Parathyroid adenoma (tissue), 2 donors: Measurements from ENCODE around the gene COL6A3.

Experiments used
- H2AFZ ChIP-seq: fragments of 300-600 bp; sonication (generic); one replicate; pipeline ENCODE4 v1.7.0; 2017; ENCODE audit warnings: antibody characterized with exemption, mild to moderate bottlenecking
- H3K27ac ChIP-seq: fragments of 300-600 bp; sonication (generic); one replicate; pipeline ENCODE4 v1.7.0; 2017
- H3K27me3 ChIP-seq: fragments of 300-600 bp; sonication (generic); one replicate; pipeline ENCODE4 v1.7.0; 2017; ENCODE audit warnings: low read length; ENCODE audit not compliant: control insufficient read depth, insufficient read depth
- H3K36me3 ChIP-seq: fragments of 300-600 bp; sonication (generic); one replicate; pipeline ENCODE4 v1.7.0; 2017; ENCODE audit warnings: low read length; ENCODE audit not compliant: control insufficient read depth, insufficient read depth
- H3K4me1 ChIP-seq: fragments of 300-600 bp; sonication (generic); one replicate; pipeline ENCODE4 v1.7.0; 2017; ENCODE audit warnings: control low read depth
- H3K4me2 ChIP-seq: fragments of 300-600 bp; sonication (generic); one replicate; pipeline ENCODE4 v1.7.0; 2017; ENCODE audit warnings: low read length
- H3K4me3 ChIP-seq: fragments of 300-600 bp; sonication (generic); one replicate; pipeline ENCODE4 v1.7.0; 2017; ENCODE audit warnings: low read depth, low read length
- H3K79me2 ChIP-seq: fragments of 300-600 bp; sonication (generic); one replicate; pipeline ENCODE4 v1.7.0; 2017; ENCODE audit warnings: control low read depth
- H3K9ac ChIP-seq: fragments of 300-600 bp; sonication (generic); one replicate; pipeline ENCODE4 v1.7.0; 2017; ENCODE audit warnings: mild to moderate bottlenecking
- H3K9me3 ChIP-seq: fragments of 300-600 bp; sonication (generic); one replicate; pipeline ENCODE4 v1.7.0; 2017; ENCODE audit warnings: low read length; ENCODE audit not compliant: control insufficient read depth
- TF ChIP-seq, protein P1 (sequence below): fragments of 300-600 bp; sonication (generic); IDR thresholded peaks from one replicate; pipeline ENCODE4 v1.7.0; 2017; ENCODE audit warnings: antibody characterized with exemption, mild to moderate bottlenecking
- donor health status: primary hyperparathyroidism.

The COL6A3 gene

GRCh38 chr2:237391140-237391539 is 22.8 kb downstream of the COL6A3 start:
- TF ChIP-seq, protein P1, sequence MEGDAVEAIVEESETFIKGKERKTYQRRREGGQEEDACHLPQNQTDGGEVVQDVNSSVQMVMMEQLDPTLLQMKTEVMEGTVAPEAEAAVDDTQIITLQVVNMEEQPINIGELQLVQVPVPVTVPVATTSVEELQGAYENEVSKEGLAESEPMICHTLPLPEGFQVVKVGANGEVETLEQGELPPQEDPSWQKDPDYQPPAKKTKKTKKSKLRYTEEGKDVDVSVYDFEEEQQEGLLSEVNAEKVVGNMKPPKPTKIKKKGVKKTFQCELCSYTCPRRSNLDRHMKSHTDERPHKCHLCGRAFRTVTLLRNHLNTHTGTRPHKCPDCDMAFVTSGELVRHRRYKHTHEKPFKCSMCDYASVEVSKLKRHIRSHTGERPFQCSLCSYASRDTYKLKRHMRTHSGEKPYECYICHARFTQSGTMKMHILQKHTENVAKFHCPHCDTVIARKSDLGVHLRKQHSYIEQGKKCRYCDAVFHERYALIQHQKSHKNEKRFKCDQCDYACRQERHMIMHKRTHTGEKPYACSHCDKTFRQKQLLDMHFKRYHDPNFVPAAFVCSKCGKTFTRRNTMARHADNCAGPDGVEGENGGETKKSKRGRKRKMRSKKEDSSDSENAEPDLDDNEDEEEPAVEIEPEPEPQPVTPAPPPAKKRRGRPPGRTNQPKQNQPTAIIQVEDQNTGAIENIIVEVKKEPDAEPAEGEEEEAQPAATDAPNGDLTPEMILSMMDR = no peak
- Histone ChIP-seq H3K4me3 (no peak overlapping the region), H3K79me2 (no peaks in the 10 kb centered on the region), H3K9ac (no peak overlapping the region), H3K36me3 (no peaks in the 10 kb centered on the region), H3K4me1 (no peaks in the 10 kb centered on the region), H3K27me3 (no peaks in the 10 kb centered on the region), H2AFZ (no peak overlapping the region), H3K4me2 (no peak overlapping the region), H3K27ac (no peak overlapping the region), H3K9me3 (no peaks in the 10 kb centered on the region)

- no peaks in the 10 kb centered on the region for H3K27me3 ChIP-seq
- H3K9ac ChIP-seq = no peak overlapping the region
- H3K79me2 ChIP-seq = no peaks in the 10 kb centered on the region
- no peak overlapping the region for H3K4me2 ChIP-seq
- no peak overlapping the region for H3K27ac ChIP-seq
- no peaks in the 10 kb centered on the region for H3K36me3 ChIP-seq
- no peak overlapping the region for H2AFZ ChIP-seq
- TF ChIP-seq, protein P1 = no peak
- no peaks in the 10 kb centered on the region for H3K9me3 ChIP-seq
- H3K4me3 ChIP-seq = no peak overlapping the region
- no peaks in the 10 kb centered on the region for H3K4me1 ChIP-seq
Observed at GRCh38 chr2:237390235-237390634, 23.7 kb downstream of the COL6A3 start.

DNA sequence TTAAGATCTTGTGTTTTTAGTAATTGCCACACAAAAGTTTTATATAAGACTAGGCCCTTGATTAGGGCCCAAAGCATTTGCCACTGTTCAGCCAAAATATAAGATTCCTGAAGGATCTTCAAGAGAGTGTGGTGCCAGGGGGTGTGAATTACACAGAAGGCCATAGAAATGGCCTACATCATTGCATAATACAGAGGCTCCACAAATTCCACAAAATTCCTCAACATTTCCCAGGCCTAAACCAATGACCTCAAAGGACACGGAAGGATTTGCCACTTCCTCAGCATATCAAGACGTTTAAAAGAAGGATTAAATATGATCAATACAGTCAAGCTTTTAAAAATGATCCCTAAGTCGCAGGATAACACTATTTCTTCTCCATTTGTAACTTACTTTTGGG is 24.1 kb downstream of the COL6A3 start:
- Histone ChIP-seq H3K4me2 (no peak overlapping the region), H3K4me1 (no peaks in the 10 kb centered on the region), H3K9me3 (no peaks in the 10 kb centered on the region), H3K4me3 (no peak overlapping the region), H3K79me2 (no peaks in the 10 kb centered on the region), H2AFZ (no peak overlapping the region), H3K27ac (no peak overlapping the region), H3K36me3 (no peaks in the 10 kb centered on the region), H3K27me3 (no peaks in the 10 kb centered on the region), H3K9ac (no peak overlapping the region)
- TF ChIP-seq, protein P1 = no peak

- no peak overlapping the region for H2AFZ ChIP-seq
- no peak overlapping the region for H3K4me2 ChIP-seq
- no peaks in the 10 kb centered on the region for H3K4me1 ChIP-seq
- H3K27me3 ChIP-seq = no peaks in the 10 kb centered on the region
- no peaks in the 10 kb centered on the region for H3K79me2 ChIP-seq
- H3K9ac ChIP-seq = no peak overlapping the region
- TF ChIP-seq, protein P1 = no peak
- no peak overlapping the region for H3K27ac ChIP-seq
- H3K9me3 ChIP-seq = no peaks in the 10 kb centered on the region
- H3K4me3 ChIP-seq = no peak overlapping the region
- no peaks in the 10 kb centered on the region for H3K36me3 ChIP-seq
Observed at GRCh38 chr2:237388036-237388435, 25.9 kb downstream of the COL6A3 start.

GRCh38 chr2:237384672-237385020 is 29.3 kb downstream of the COL6A3 start:
- no peaks in the 10 kb centered on the region for H3K9me3 ChIP-seq
- TF ChIP-seq, protein P1 = no peak
- no peaks in the 10 kb centered on the region for H3K36me3 ChIP-seq
- no peak overlapping the region for H2AFZ ChIP-seq
- no peak overlapping the region for H3K9ac ChIP-seq
- no peak overlapping the region for H3K4me2 ChIP-seq
- H3K27ac ChIP-seq = no peak overlapping the region
- H3K4me1 ChIP-seq = no peaks in the 10 kb centered on the region
- H3K79me2 ChIP-seq = no peaks in the 10 kb centered on the region
- no peak overlapping the region for H3K4me3 ChIP-seq
- H3K27me3 ChIP-seq = no peaks in the 10 kb centered on the region
